Left ventricle myocardium inferior (tissue), 1 donor: ENCODE data around the gene PTPRN2. TPM values are rescaled to one million over a fixed set of nuclear protein-coding genes. Genes with fewer than 3 reads are reported as not detected.

Source experiments
- DNase-seq: peaks from one replicate; pipeline ENCODE4 v3.0.0-alpha.2; 2020
- H3K27ac ChIP-seq: fragments of 200-600 bp; replicated peaks from 2 replicates; pipeline ENCODE4 v1.8.0; 2021
- H3K27me3 ChIP-seq: fragments of 200-600 bp; 2 replicates; pipeline ENCODE4 v1.8.0; 2021; ENCODE audit warnings: low read depth
- H3K36me3 ChIP-seq: fragments of 200-600 bp; 2 replicates; pipeline ENCODE4 v1.8.0; 2021
- H3K4me1 ChIP-seq: fragments of 200-600 bp; 2 replicates; pipeline ENCODE4 v1.8.0; 2021
- H3K4me3 ChIP-seq: fragments of 200-600 bp; 2 replicates; pipeline ENCODE4 v1.8.0; 2021; ENCODE audit warnings: mild to moderate bottlenecking, moderate library complexity
- H3K9me3 ChIP-seq: fragments of 200-600 bp; replicated peaks from 2 replicates; pipeline ENCODE4 v1.8.0; 2021
- intact Hi-C: fragments of 100-400 bp; cut with micrococcal nuclease; formaldehyde crosslinking; loops from one replicate; pipeline ENCODE4 v1.11.0; 2022
- total RNA-seq: library from RNA; stranded (reverse); fragmentation: NEBNext Ultra II Directional; extraction: Animal tissue kit (Norgen Biotek cat#: 25700); gene quantifications from one replicate; pipeline ENCODE4 v1.2.1, GENCODE V29; 2021
- TF ChIP-seq, protein P1 (sequence below): fragments of 200-600 bp; IDR thresholded peaks from 2 replicates; pipeline ENCODE4 v1.8.0; 2021; ENCODE audit warnings: antibody characterized with exemption, mild to moderate bottlenecking, borderline replicate concordance
- donor health status: DM: no; HTN: yes; CAD: no; lungs with severe emphysema.

Gene PTPRN2
- total RNA-seq, 1 donor from 2014 or later = 1.3 TPM

DNA sequence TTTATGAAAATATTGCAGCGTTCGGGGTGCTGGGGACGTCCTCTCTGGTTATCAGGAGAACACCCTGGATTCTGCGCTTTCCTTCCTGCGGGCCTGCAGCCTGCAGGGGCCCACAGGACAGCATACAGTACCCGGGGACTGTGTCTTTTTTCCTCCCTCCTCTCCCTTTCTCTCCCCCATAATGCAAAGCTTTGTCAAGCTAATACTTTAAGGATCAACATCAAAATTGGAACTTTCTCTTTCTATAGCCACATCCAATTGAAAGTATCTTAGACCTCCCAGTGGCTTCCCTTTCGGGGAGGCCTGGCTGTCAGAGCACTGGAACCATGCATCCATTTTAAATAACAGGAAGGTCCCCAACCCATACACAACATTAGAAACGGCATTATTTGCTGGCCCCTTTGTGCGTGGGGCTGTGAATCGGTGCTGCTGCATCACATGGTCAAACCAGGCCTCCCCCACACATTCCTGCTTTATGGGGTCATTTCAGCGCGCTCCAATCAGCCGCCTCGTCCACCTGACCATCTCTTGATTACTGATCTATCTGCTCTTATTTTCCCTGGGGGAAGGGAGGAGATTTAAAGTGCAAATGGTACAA lies 745.8 kb downstream of the PTPRN2 start:
- H3K4me1 ChIP-seq = no peaks in the 10 kb centered on the region
- H3K27ac ChIP-seq = no peak overlapping the region
- peaks cover 68% of the 10 kb centered on the region for H3K27me3 ChIP-seq
- no peak for DNase-seq
- intact Hi-C loops = no loop called here
- TF ChIP-seq, protein P1, sequence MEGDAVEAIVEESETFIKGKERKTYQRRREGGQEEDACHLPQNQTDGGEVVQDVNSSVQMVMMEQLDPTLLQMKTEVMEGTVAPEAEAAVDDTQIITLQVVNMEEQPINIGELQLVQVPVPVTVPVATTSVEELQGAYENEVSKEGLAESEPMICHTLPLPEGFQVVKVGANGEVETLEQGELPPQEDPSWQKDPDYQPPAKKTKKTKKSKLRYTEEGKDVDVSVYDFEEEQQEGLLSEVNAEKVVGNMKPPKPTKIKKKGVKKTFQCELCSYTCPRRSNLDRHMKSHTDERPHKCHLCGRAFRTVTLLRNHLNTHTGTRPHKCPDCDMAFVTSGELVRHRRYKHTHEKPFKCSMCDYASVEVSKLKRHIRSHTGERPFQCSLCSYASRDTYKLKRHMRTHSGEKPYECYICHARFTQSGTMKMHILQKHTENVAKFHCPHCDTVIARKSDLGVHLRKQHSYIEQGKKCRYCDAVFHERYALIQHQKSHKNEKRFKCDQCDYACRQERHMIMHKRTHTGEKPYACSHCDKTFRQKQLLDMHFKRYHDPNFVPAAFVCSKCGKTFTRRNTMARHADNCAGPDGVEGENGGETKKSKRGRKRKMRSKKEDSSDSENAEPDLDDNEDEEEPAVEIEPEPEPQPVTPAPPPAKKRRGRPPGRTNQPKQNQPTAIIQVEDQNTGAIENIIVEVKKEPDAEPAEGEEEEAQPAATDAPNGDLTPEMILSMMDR = no peak
- no peaks in the 10 kb centered on the region for H3K36me3 ChIP-seq
- no peaks in the 10 kb centered on the region for H3K9me3 ChIP-seq
- no peak overlapping the region for H3K4me3 ChIP-seq

DNA sequence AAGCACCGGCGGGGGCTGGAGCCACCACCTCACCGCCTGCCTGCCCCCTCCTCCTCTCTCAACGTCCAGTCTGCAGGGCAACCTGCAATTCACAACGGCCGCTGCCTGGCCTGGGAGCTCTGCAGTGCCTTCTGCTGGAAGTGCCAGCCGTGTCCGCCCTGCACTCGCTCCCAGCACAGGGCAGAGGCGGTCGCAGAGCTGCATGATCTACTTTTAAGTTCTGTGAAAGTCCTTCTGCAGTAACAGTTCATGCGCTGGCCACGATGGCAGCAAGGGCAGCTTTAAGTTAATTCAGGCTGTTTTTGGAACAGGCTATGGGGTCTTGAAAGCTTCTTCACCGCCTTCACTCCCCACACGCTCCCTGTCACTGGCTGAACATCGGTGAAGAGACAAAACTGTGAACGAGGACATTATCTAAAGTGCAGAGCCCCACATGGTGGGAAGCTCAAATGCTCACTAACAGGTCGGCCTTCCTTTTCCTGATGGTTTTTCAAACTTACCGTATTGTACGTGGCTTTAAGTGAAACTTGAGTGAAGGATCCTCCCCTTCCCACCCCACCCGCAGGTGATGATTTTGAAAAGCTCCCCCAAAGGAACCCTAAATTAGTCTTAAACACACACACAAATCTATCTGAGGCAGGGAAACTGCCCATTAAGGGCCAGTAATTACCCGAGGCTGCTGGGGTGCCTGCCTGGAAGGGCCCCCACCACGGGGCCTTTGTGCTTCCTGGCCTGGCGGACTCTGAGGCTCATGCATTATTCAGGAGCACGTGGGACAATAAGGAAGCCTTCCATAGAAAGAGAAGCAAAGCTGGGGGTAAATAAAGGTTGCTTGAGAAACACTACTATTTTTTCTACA lies 746.5 kb downstream of the PTPRN2 start:
- TF ChIP-seq, protein P1 = no peak
- peaks cover 66% of the 10 kb centered on the region for H3K27me3 ChIP-seq
- no peaks in the 10 kb centered on the region for H3K4me1 ChIP-seq
- no peak overlapping the region for H3K4me3 ChIP-seq
- H3K36me3 ChIP-seq = no peaks in the 10 kb centered on the region
- intact Hi-C loops = no loop called here
- H3K9me3 ChIP-seq = no peaks in the 10 kb centered on the region
- no peak overlapping the region for H3K27ac ChIP-seq
- DNase-seq = no peak

GRCh38 chr7:157840174-157840913 lies 747.3 kb downstream of the PTPRN2 start:
- Histone ChIP-seq H3K36me3 (no peaks in the 10 kb centered on the region), H3K27ac (no peak overlapping the region), H3K9me3 (no peaks in the 10 kb centered on the region), H3K4me3 (no peak overlapping the region), H3K4me1 (no peaks in the 10 kb centered on the region), H3K27me3 (peaks cover 58% of the 10 kb centered on the region)
- TF ChIP-seq, protein P1 = no peak
- intact Hi-C loops = no loop called here
- DNase-seq = no peak

DNA sequence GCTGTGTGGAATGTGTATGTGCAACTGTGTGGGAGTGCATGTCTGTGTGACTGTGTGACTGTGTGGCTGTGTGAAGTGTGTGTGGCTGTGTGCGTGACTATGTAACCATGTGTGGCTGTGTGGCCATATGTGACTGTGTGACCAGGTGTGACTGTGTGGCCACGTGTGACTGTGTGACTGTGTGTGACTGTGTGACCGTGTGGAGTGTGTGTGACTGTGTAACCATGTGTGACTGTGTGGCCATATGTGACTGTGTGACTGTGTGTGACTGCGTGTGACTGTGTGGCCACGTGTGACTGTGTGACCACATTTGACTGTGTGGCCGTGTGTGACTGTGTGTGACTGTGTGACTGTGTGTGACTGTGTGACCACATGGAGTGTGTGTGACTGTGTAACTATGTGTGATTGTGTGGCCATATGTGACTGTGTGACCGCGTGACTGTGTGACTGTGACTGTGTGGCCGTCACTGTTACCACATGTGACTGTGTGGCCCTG lies 747.9 kb downstream of the PTPRN2 start:
- no peak overlapping the region for H3K4me3 ChIP-seq
- TF ChIP-seq, protein P1 = no peak
- H3K27ac ChIP-seq = no peak overlapping the region
- no peak for DNase-seq
- no peaks in the 10 kb centered on the region for H3K36me3 ChIP-seq
- no peaks in the 10 kb centered on the region for H3K4me1 ChIP-seq
- intact Hi-C loops = no loop called here
- no peaks in the 10 kb centered on the region for H3K9me3 ChIP-seq
- H3K27me3 ChIP-seq = peaks cover 51% of the 10 kb centered on the region

- Histone ChIP-seq H3K4me1 (no peaks in the 10 kb centered on the region), H3K9me3 (no peaks in the 10 kb centered on the region), H3K27ac (no peak overlapping the region), H3K4me3 (no peak overlapping the region), H3K36me3 (no peaks in the 10 kb centered on the region), H3K27me3 (peaks cover 46% of the 10 kb centered on the region)
- no peak for DNase-seq
- TF ChIP-seq, protein P1 = no peak
- intact Hi-C loops = no loop called here
Measured at GRCh38 chr7:157839226-157839625, 748.4 kb downstream of the PTPRN2 start.
